Measurements from ENCODE around the gene DCP1A.

GRCh38 chr3:53380306-53380705 is 33.0 kb upstream of the DCP1A start:
- TF ChIP-seq CTCF (IDR thresholded peaks at IDR 0.05; ENCODE audit: poor library complexity): no peak
- TF ChIP-seq EZH2 (IDR thresholded peaks at IDR 0.05; ENCODE audit: borderline replicate concordance): no peak
